ENCODE results near the gene SYNCRIP. TPM values are rescaled to one million over a fixed set of nuclear protein-coding genes. Genes with fewer than 3 reads are reported as not detected.
"Not testable (repeated sequence)": the region's sequence is repeated elsewhere in the genome, so short reads cannot be mapped to it uniquely, and the experiment has no call there.

Gene SYNCRIP
- 100 to 1,000 TPM; 247 to 255 TPM for total RNA-seq

DNA sequence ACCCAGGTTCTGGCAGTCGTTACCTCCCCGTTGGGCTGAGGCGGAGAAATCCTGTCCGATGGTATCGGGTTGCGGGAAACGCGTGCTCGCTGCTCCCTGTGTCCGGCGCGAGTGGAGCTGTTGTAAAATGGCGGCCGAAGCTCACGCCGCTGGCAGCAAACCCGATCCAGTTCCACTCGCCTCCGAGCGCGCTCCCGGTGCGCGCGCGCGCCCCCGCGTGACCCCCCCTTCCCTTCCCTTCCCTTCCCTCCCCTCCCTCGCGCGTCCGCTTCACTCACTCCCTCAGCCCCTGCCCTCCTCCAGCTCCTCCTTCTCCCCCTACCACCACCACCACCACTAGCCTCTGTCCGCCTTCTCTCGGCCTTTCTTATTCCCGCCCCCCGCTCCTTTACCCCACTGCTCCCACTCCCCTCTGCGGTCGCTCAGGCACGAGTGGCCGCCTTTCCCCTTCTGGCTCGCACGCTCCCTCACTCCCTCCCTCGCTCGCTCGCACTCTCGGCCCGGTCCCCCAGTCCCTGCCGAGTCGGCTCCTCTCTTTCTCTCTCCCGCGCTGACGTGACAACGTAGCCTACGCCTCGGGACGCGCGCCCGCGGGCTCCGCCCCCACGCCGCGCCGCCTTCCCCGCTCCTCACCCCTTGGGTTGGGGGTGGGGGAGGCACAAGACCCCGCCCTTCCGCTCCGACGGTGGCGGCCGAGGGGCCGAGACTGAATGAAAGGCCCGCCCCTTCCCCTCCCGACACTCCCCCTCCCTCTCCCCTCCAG lies at the start of gene SYNCRIP:
Gene SYNCRIP (minus strand): TSS at position 113 of the 763 bp plus-strand sequence. CDS start 1,447 bp downstream, outside the sequence.
- CTCF ChIA-PET: interaction anchor here (1.0 to 1.7 kb wide), 5 partner anchors 23 to 50 kb away, joined by 3 to 19 read pairs (median 4); partner anchors contain the start of gene SNX14
- POLR2A ChIA-PET: interaction anchor here (0.6 to 8.9 kb wide), 13 partner anchors 12 to 193 kb away, joined by 3 to 321 read pairs (median 5); partner anchors contain the start of genes NT5E and SNX14

DNA sequence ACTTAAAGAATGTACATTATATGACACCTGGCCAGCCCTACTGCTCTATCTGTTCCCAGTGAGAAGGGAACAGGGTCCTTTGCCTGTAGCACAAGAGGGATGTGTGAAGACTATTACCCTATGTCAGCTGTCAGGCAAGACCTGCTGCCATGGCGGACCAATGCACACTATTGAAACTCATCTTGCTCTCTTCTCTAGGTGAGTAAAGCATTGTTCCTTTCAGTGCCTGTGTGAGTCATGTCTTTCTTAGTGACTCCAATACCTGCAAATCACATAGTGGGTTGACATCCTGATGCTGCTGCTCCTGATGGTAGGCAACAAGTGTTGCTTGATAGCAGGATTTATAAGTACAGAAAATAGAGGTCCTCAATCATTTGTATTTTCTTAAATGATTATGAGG lies 48.8 kb upstream of the SYNCRIP start:
- CTCF ChIA-PET: no interaction called here
- POLR2A ChIA-PET: no interaction called here

- POLR2A ChIA-PET: no interaction called here
- CTCF ChIA-PET: no interaction called here
These were observed 47.4 kb upstream of the SYNCRIP start for GRCh38 chr6:85690071-85690470.

DNA sequence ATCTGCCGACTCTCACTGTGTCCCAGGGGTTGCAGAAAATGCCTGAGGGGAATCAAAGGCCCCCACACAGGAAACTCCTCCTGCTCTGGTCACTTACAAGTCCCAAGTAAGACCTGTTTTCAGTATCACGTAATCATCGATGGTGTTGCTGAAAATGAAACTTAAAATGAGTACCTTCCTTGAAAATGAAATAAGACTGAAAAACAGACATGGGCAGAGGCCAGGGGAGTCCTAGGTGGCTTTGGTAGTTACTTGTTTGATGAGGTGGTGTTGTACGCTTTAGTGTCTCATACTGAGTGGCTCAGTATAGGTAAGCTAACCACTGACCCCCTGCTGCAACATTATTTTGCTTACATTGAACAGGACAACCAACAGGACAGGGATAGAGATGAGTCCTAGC lies 43.0 kb upstream of the SYNCRIP start:
- ChIA-PET CTCF (no interaction called here), POLR2A (no interaction called here)

GRCh38 chr6:85684809-85685171 lies 42.1 kb upstream of the SYNCRIP start:
- ChIA-PET CTCF (no interaction called here), POLR2A (no interaction called here)

- ChIA-PET CTCF (no interaction called here), POLR2A (no interaction called here)
These were observed 41.6 kb upstream of the SYNCRIP start for GRCh38 chr6:85684133-85684808.

GRCh38 chr6:85681899-85682298 lies 39.2 kb upstream of the SYNCRIP start:
- CTCF ChIA-PET: not testable (repeated sequence)

GRCh38 chr6:85680388-85680787 lies 37.7 kb upstream of the SYNCRIP start:
- CTCF ChIA-PET: no interaction called here
- POLR2A ChIA-PET: interaction anchor here (0.7 kb wide), 1 partner anchor 38 kb away, joined by 4 read pairs; the partner anchor contains the start of gene SYNCRIP

More at GRCh38 chr6:85681899-85682298, 39.2 kb upstream of the SYNCRIP start:
- POLR2A ChIA-PET: not testable (repeated sequence)

DNA sequence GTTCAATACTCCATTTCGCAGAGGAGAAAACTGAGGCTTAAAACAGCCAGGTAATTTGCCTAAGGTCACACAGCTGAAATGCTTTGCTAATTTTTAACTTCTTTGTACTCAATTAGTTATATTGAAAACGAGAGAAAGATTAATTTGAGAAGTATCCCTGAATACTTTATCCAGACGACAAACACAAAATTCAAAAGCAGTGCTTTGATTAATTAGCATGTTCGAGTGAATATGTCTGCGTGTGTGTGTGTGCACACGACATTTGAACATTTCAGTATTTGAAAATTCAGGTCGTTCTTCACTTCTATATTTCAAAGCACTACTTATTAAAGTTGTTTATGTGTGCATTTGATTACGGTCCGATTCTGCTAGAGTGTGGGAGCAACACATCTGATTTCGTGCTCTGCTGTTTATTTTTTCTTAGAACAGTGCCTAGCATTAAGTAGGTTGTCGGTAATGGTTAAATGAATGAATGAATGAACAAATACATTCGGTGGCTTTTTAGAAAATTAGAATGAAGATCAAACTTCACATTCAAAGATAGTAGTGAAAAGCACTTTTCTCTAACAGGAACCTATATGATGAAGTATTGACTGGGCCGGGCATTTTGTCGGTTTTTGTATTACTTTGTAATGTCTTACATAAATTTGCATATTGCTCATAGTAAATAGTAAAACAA lies 36.9 kb upstream of the SYNCRIP start:
- CTCF ChIA-PET: interaction anchor here (1.3 to 3.1 kb wide), 3 partner anchors 10 to 40 kb away, joined by 5 to 19 read pairs (median 11); partner anchors contain the start of gene SYNCRIP

GRCh38 chr6:85678602-85679444 lies 36.1 kb upstream of the SYNCRIP start:
- ChIA-PET CTCF (interaction anchor here (1.0 to 3.1 kb wide), 5 partner anchors 9 to 40 kb away, joined by 3 to 19 read pairs (median 8); partner anchors contain the start of gene SYNCRIP), POLR2A (interaction anchor here (0.5 to 5.8 kb wide), 14 partner anchors 9 to 1475 kb away, joined by 3 to 321 read pairs (median 3); partner anchors contain the start of genes NT5E, SNX14 and SYNCRIP)

More for the DNA sequence above, 36.9 kb upstream of the SYNCRIP start:
- POLR2A ChIA-PET: interaction anchor here (1.0 to 5.8 kb wide), 7 partner anchors 9 to 230 kb away, joined by 3 to 321 read pairs (median 7); partner anchors contain the start of genes NT5E, SNX14 and SYNCRIP

DNA sequence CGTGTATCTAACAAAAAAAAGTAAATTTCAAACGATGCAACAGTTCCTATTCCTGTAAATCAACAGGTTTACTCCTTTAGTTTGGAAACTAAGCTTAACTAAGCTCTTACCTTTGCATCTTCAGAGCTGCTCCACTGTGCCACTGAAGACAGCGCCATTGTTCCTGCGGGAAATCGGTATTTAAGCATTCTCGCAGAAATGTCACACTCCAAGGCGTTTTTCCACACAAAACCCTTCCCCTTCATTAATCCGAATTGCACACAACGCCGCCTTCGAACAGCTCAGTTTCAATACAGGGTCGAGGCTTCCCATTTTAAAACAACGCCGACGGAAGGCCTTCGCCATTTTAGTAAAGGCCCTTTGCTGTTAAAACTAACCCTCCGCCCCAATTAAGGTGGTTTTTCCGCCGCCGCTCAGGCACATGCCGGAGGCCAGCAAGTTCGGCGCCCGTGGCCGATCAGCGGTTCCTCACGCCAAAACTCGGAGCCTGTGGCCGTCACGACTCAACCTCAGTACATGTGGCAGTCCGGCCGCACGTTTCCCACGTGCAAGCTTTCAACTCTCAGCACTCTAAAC lies 35.4 kb upstream of the SYNCRIP start:
- CTCF ChIA-PET: interaction anchor here (0.6 to 3.1 kb wide), 8 partner anchors 8 to 63 kb away, joined by 3 to 19 read pairs (median 4); partner anchors contain the start of gene SYNCRIP
- POLR2A ChIA-PET: interaction anchor here (0.6 to 5.8 kb wide), 12 partner anchors 8 to 217 kb away, joined by 3 to 321 read pairs (median 3); partner anchors contain the start of genes SNX14 and SYNCRIP

DNA sequence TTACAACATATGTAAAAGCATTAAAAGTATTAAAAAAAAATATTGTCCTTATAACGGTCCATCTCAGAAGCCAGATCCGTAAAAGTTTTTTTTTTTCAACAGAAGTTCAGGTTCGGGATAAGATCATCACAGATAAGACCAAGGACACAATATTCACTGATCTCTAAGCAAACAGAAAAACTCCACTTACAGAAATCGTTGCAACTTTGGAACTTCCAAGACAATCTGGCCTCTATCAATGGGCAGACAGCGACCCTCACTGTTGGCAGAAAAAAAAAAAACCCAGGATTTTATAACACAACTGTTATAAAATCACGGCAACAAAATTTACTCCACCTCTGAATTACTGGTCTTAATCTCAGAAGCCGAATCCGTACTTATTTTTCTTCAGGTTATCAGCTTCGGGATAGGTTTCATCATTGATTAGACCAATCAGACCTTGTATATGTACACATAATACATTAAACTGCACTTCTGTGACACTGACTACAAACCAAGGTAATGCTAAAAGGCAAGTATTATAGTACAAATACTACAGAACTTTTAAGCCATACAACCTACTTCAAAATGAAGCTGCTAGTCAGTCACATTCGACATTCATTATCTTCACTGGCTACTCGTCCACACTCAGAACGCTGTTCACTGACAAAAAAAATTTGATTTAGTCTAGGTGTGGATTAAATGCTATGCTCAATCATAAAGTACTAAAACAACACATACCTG lies 34.7 kb upstream of the SYNCRIP start:
- CTCF ChIA-PET: interaction anchor here (0.6 to 3.1 kb wide), 6 partner anchors 25 to 62 kb away, joined by 3 to 19 read pairs (median 6); partner anchors contain the start of gene SYNCRIP
- POLR2A ChIA-PET: interaction anchor here (0.6 to 5.8 kb wide), 8 partner anchors 7 to 313 kb away, joined by 3 to 321 read pairs (median 6); partner anchors contain the start of genes SNX14 and SYNCRIP

GRCh38 chr6:85676086-85676729 lies 33.5 kb upstream of the SYNCRIP start:
- CTCF ChIA-PET: interaction anchor here (3.1 kb wide), 1 partner anchor 34 kb away, joined by 19 read pairs; the partner anchor contains the start of gene SYNCRIP
- POLR2A ChIA-PET: interaction anchor here (0.6 to 5.8 kb wide), 3 partner anchors 35 to 312 kb away, joined by 4 to 321 read pairs (median 39); partner anchors contain the start of genes SNX14 and SYNCRIP

DNA sequence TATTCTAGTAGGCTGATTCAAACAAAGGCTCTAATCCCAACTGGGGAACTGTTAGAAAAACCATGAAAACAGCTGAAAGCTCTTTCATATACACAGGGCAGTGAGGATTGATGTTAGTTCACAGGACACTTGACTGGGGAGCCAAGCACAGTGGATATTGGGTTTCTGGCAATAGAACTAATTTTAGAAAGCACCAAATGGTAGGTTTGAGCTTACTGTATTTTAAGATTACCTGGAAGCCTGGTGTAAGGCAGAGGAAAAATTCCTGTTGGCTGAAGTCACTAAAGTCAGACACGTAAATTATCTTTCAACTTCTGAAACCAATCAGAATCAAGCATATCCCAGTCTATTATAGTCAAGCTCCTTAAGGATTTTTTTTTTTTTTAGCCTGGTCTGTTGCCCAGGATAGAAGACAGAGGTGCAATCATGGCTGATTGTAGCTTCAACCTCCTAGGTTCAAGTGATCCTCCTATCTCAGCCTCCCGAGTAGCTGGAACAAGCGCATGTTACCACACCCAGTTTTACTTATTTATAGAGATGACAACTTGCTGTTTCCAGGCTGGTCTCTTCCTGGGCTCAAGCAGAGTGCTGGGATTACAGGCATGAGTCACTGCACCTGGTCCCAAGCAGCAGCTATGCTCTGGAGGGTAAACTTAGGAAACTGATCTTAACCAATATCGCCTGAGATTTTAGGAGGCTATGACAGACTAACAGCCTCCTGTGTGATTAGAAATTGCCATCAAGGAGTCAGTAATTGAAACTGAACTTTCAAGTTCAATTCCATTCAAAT lies 32.5 kb upstream of the SYNCRIP start:
- CTCF ChIA-PET: interaction anchor here (0.7 kb wide), 1 partner anchor 142 kb away, joined by 3 read pairs; no protein-coding TSS in a partner anchor

DNA sequence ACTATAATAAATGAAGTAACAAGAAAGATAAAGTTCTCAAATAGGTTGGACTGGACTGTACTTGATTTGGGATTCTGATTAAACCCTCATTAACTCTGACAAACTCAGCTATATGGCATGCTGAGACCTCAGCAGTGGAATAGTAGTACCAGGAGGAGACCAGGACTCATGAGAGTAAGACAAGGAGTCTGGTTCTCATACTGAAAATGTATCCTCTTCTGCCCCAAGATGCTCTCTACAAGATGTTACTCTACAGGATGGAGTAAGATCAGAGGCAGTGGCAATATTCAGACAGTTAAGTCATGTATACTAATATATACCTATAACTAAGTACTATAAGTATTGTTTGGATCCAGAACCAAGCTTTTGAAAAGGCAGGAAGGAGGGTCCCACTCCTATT lies 31.9 kb upstream of the SYNCRIP start:
- CTCF ChIA-PET: no interaction called here
- POLR2A ChIA-PET: interaction anchor here (1.0 to 5.8 kb wide), 2 partner anchors 33 to 211 kb away, joined by 5 to 321 read pairs; partner anchors contain the start of gene SYNCRIP

More for the DNA sequence above, 32.5 kb upstream of the SYNCRIP start:
- POLR2A ChIA-PET: interaction anchor here (1.0 to 5.8 kb wide), 2 partner anchors 34 to 211 kb away, joined by 5 to 321 read pairs; partner anchors contain the start of gene SYNCRIP
